ENCODE data around the gene CACNA1C.
A peak's percentile ranks its signal among the peaks of the same experiment; 100 is the strongest.

Gene CACNA1C

GRCh38 chr12:2414810-2415567, 362.2 kb downstream of the CACNA1C start:
- no peak for DNase-seq (ENCODE audit: low spot score)

DNA sequence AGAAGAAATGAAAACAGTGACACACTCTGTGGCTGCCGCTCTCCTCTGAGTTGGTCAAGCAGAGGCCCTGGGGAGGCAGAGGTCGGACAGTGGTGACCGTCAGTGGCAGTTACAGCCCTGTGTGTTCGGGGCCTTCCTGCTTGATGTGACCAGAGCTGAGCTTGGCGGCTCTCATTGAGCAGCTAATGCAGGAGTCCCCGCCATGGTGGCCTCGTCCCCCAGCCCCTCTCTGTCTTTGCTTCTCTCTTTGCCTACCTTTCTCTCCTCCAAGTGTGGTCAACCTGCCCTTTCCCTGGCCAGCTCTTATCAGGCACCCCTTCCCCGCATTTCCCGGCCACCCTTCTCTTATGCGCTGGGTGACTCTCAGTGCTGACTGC, 362.8 kb downstream of the CACNA1C start:
- no peak for DNase-seq (ENCODE audit: low spot score)

GRCh38 chr12:2416158-2416557, 363.4 kb downstream of the CACNA1C start:
- DNase-seq (ENCODE audit: low spot score): no peak

GRCh38 chr12:2417481-2418160, 364.8 kb downstream of the CACNA1C start:
- no peak for DNase-seq (ENCODE audit: low spot score)

- no peak for DNase-seq (ENCODE audit: low spot score)
Observed at GRCh38 chr12:2418579-2418978, 365.8 kb downstream of the CACNA1C start.

GRCh38 chr12:2422591-2422990, 369.8 kb downstream of the CACNA1C start:
- DNase-seq (ENCODE audit: low spot score): no peak

GRCh38 chr12:2429032-2429431, 376.2 kb downstream of the CACNA1C start:
- DNase-seq (ENCODE audit: low spot score): no peak

- peak; percentile 68 for DNase-seq (ENCODE audit: low spot score)
Observed at GRCh38 chr12:2431810-2432209, 379.0 kb downstream of the CACNA1C start.

DNA sequence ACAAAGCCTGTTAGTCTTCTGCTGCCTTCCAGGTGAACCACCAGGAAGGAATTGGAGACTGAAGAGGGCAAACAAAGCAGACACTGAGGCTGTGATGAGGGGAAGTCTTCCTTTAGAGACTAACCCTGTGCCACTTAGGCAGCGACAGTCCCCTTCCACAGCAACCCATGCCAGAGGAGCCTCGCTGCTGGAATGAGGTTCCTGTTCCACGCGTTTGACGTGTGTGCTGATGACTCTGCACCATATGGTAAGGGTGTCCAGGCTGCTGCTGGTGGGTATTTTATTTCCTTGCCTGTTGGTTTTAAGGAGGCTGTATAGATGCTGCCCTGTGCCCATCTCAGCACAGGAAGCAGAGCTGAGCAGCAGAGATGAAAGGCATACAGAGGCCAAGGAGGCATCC, 380.1 kb downstream of the CACNA1C start:
- no peak for DNase-seq (ENCODE audit: low spot score)

DNA sequence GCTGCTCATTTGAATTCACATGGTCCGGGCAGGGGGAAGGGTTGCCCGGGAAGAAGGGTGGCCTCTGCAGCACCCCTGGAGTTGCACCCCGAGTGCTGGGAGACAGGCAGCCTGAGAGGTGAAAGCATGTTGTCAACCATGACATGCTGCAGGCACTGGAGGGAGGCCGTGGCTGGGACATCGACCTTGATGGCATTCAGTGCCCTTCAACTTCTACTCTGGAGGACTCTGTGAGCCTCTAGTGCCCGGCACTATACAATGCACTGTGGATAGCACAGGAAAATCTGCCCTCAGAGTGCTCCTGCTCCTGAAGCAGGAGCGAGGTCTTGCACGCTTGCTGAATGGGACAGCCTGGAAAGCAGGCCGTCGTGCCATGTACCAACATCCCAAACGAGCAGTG, 382.7 kb downstream of the CACNA1C start:
- DNase-seq (ENCODE audit: low spot score): no peak

DNA sequence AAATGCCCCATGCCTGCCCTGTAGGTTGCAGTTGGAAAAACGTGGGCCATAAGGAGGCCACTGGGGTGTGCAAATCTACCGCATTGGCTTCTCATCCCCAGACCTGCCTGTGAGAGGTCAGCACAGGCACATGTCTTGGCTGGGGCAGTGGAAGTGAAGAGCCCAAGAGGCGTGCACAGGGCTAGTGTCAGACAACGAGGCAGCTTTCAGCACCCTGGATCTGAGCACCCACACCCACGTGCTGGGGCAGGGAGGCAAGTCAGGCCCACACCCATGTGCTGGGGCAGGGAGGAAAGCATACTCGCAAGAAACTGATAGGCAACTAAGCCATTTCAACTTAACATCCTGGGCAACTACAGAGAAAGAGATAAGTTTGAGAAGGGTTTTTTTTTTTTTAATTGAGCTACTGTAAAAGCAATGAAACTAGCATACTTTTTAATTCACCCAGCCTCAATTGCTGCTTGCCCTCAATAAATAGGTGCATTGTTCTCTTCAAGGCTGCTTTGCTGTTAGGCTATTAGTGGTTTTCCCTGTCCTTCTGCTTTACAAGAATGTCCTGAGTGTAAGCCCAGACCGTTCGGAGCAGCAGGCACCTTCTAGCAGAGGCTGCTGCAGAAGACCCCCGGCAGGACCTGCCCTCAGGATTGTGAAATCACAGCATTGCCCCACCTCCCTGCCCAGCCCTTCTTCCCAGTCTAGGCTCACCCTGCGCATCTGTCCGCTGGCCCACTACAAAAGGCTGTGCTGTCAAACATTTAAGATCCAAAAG, 386.7 kb downstream of the CACNA1C start:
- no peak for DNase-seq (ENCODE audit: low spot score)

- no peak for DNase-seq (ENCODE audit: low spot score)
Observed at GRCh38 chr12:2443776-2444175, 391.0 kb downstream of the CACNA1C start.

DNA sequence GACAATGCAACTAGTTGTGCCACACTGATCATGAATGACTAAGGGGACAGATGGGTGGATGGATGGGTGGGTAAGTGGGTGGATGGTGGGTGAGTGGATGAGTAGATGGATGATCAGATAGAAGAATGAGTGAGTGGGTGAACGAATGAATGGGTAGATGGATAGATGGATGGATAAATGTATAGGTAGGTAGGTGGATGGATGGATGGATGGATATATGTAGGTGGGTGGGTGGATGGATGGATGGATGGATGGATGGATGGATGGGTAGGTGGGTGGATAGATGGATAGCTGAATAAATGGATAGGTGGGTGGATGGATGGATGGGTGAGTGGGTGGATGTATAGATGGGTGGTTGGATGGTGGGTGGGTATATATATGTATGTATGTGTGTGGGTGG, 393.2 kb downstream of the CACNA1C start:
- DNase-seq (ENCODE audit: low spot score): no peak

- no peak for DNase-seq (ENCODE audit: low spot score)
Observed at GRCh38 chr12:2447861-2448260, 395.1 kb downstream of the CACNA1C start.

DNA sequence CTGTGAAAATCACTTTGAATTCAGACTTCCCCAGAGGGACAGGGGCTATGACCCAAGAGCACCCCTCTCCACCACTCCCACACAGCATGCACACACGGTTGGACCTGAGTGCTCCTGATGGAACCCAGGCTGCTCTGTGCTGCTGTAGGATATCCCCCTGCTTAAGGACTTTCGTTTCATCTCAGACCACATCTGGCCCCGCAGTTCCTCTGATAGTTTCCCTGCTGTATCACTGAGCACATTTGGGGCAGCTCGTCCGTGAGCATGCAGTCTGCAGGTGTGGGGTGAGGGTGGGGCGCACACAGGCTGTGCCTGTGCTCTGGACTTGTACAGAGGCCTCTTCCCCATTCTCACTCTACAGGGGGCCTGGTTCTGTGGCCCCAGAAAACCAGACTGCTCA, 396.8 kb downstream of the CACNA1C start:
- no peak for DNase-seq (ENCODE audit: low spot score)

GRCh38 chr12:2450553-2450952, 397.8 kb downstream of the CACNA1C start:
- DNase-seq (ENCODE audit: low spot score): no peak

DNA sequence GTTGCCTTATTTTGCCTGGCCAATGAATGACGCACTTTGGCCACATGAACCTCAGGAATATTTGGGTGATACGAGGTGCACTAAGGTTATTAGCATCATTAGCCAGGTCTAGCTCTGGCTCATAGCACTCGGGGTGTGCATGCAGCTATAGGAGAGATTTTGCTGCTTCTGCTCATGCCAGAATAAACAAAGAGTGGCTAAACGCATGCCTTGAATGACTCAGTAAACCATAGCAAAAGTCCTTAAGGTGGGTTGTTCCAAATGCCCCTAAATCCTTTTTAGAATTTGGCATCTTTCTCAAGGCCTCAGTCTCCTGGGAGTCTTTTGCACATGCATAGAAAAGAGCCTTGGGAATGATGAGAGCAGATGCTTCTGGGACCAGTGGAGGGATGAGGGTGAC, 398.2 kb downstream of the CACNA1C start:
- peak; percentile 19 for DNase-seq (ENCODE audit: low spot score)

DNA sequence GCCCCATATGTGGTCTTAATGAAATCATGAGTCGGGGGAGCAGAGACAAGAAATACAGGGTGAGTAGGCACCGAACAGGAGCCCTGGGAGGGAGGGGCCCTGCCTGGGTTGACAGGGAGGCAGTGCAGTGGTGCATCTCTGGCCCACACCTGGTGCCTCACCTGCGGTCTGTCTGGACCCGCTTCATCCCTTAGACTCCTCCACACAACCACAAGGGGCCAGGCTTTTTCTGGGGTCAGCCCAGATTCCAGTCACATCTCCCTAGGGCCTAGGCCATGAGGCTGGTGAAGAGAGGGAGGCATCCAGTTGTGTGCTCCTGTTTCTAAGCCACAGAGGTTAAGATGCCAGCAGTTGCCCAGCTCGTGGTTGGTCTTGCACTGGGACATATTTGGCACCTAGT, 398.7 kb downstream of the CACNA1C start:
- DNase-seq (ENCODE audit: low spot score): no peak

GRCh38 chr12:2453076-2453760, 400.4 kb downstream of the CACNA1C start:
- peak; percentile 57 for DNase-seq (ENCODE audit: low spot score)

DNA sequence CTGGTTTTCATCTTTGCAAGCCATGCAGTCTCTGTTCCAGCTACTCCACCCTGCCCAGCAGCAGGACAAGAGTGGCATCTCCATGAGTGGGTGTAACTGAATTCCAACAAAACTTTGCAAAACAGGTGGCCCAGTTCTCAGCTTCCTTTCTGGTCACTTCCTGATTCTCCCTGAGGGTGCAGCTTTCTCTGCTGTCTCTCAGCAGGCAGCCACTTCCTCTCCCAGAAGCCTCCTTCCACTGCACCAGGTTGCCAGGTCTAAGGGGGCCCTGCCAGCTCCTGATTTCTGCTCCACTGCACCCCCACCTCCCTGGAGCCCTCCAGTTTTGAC, 400.9 kb downstream of the CACNA1C start:
- no peak for DNase-seq (ENCODE audit: low spot score)

GRCh38 chr12:2454601-2455177, 401.9 kb downstream of the CACNA1C start:
- no peak for DNase-seq (ENCODE audit: low spot score)

- DNase-seq (ENCODE audit: low spot score): no peak
Observed at GRCh38 chr12:2455410-2455809, 402.6 kb downstream of the CACNA1C start.
